HG02943 (cell line): ENCODE measurements around the gene GFOD1.

Experiments used
- ATAC-seq: cut with Tn5 transposase; IDR thresholded peaks from one replicate; pipeline ENCODE4 v1.9.1; 2021; ENCODE audit warnings: mild to moderate bottlenecking, low read depth, moderate library complexity; ENCODE audit not compliant: unreplicated experiment

The GFOD1 gene, protein sequence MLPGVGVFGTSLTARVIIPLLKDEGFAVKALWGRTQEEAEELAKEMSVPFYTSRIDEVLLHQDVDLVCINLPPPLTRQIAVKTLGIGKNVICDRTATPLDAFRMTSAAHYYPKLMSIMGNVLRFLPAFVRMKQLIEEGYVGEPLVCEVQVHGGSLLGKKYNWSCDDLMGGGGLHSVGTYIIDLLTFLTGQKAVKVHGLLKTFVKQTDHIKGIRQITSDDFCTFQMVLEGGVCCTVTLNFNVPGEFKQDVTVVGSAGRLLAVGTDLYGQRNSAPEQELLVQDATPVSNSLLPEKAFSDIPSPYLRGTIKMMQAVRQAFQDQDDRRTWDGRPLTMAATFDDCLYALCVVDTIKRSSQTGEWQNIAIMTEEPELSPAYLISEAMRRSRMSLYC

DNA sequence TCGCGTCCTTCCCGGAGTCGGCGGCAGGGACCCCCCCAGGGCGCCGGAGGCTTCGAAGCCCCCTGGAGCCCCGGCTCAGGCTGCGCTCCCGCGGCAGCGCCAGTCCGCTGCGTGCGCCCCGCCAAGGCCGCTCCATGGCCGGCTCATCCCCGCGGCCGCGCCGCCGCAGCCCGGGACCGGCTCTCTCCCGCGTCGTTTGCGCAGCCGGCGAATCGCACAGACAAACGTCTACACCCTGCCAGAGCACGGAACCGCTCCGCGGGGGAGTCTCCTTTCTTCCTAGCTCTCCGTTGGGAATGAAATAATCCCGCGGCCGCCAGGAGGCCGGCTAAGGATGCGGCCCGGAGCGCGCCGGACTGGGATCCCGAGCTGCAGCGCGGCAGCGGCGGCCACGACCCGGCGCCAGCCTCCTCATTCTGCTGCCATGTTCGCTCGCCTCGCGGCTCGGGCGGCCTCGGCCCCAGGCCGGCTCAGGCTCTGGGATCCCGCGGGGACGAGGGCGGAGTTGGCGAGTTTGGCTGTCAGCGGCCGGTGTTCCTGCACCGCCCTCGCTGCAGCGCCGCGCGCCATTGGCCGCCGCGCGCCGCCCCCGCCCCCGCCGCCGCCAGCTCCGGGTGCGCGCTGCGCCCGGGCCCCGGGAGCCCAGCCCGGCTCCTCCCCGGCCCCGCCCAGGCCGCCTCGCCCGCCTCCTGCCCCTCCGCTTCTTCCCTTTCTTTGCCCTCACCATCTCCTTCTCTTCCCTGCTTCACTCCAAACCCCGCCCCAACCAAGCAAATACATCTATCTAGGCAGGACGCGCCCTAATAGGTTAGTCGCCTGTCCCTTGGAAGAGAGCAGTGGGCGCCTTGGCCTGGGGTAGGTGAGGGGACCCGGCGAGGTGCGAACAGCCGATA, at the start of gene GFOD1:
Gene GFOD1, minus strand, starts transcription at position 479 of the 893 bp plus-strand sequence. CDS start 710 bp downstream, outside the sequence.
- peak; percentile 73 for ATAC-seq

DNA sequence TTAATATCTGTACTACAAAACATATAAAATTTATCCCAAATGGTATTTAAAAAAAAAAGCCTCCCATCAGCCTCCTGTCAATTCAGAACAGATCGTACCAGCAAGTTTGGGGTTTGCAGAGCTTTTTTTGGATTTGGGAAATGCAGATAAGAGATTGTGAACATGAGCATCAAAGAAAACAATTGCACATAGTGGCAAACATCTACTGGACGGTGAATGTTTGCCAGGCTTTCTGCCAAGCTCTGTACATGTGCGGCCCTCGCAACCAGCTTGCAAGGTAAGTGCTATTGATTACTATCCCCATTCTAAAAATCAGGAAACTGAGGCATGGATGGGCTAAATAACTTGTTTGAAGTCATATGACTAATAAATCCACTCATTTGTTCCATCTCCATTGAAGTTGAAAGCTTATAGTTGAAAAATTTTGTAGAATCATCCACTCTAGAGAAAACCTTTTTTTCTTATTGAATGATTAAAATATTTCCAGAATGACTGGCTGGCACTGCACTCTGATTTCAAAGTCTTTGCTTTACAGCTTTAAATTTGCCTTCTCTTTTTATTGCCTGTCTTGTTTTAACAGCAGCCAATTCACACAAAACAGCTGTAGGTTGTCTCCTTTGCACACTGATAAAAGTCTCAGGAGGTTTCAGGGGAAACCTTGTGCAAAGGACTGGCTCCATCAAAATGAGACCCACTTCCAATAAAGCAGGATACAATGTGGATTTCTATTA, 49.6 kb upstream of the GFOD1 start:
- ATAC-seq, result no peak

DNA sequence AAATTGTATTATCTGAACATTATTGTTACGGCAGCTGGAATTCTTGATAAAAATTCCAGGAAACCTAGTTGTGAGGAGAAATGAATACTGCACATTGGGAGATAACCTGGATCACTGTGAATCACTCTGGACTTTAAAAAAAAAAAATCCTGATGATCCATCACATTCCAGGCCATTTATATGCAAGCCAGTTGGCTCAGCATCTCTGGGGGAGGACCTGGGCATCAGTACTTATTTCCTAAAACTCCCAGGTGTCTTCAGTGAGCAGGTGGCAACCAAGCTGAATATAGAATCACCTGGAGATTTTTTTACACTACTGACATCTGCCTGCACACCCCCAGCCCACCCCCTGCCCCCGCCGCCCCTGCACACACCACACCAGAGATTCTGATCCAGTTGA, 47.9 kb upstream of the GFOD1 start:
- ATAC-seq, result no peak

DNA sequence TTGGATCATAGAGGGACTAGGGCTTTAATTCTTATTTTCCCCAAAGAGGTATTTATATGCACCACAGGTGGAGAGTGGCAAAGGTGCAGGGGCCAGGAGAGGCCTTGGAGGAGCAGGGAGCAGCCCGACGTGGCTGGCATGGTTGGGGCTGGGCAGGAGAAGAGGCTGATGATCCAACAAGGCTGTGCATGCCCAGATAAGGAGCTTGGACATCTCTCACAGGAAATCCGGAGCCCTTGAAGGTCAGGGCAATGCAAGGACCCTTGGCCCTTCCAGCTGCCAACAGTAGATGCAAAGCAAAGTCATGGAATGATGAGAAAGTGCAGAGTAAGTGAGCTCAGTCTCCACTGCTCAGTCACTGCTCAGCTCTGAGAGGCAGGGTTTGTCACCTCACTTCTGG, 47.1 kb upstream of the GFOD1 start:
- no peak for ATAC-seq

DNA sequence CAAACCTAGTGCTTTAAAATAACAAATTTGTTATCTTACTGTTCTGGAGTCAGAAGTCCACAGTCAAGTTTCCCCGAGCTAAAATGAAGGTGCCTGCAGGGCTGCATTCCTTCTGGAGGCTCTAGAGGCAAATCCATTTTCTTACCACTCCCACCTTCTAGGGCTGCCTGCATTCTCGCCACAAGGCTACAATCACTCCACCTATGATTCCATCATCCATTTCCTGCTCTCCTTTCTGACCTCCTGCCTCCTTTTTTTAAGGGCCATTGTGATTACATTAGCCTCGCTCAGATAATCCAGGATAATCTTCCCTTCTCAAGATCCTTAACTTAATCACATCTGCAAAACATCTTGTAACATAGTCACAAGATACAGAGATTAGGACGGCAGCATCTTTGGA, 44.6 kb upstream of the GFOD1 start:
- no peak for ATAC-seq

DNA sequence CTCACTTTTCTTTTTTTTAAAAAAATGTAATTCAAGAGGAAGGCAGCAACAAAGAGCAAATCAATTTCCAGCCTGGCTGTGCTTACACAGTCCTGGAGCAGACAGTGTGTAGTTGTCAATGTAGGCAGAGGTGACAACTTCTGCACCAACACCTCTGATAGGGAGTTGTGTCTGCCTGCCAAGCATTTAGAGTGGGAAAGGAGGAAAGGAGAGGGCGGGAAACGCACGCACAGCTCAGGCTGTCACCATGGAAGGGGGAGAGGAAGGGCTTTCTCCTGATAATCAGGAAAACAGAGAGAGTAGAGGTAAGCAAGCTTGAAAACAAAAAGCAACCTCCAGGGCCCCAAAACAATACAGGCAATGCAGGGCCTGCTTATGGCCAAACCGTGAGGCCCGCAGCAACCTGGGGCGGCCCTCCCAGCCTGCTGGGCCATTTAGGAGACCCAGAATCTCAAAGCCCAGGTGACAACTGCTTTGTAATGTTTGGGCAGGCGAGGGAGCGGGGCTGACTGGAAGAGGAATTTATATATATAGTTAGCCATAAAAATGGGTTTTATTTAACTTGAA, 41.5 kb upstream of the GFOD1 start:
- ATAC-seq, result no peak

DNA sequence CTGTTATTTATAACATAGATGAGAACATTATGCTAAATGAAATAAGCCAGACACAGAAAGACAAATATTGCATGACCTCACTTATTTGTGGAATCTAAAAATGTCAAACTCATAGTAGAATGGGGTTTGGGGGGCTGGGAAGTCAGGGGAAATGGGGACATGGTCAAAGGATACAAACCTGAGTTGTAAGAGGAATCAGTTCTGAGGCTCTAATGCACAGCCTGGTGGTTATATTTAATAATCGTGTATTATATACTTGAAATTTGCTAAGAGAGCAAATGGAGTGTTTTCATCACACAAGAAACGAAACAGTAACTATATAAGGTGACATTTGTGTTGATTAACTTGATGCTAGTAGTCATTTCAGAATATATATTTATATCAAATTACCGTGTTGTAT, 40.8 kb upstream of the GFOD1 start:
- ATAC-seq, result no peak

DNA sequence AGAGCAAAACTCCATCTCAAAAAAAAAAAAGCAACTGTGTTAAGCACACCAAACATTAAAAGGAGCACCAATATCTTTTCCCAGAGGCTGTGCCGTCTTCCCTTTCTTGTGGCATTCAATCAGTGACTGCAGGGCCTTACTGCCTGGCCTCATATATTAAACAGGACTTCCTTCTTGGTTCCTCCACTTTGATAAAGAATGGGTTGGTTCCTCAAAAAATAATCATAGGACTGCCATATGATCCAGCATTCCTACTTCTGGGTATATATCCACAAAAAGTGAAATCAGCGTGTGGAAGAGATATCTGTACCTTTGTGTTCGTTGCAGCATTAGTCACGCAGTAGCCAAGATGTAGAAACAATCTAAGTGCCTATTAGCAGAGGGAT, 40.3 kb upstream of the GFOD1 start:
- ATAC-seq, result no peak

DNA sequence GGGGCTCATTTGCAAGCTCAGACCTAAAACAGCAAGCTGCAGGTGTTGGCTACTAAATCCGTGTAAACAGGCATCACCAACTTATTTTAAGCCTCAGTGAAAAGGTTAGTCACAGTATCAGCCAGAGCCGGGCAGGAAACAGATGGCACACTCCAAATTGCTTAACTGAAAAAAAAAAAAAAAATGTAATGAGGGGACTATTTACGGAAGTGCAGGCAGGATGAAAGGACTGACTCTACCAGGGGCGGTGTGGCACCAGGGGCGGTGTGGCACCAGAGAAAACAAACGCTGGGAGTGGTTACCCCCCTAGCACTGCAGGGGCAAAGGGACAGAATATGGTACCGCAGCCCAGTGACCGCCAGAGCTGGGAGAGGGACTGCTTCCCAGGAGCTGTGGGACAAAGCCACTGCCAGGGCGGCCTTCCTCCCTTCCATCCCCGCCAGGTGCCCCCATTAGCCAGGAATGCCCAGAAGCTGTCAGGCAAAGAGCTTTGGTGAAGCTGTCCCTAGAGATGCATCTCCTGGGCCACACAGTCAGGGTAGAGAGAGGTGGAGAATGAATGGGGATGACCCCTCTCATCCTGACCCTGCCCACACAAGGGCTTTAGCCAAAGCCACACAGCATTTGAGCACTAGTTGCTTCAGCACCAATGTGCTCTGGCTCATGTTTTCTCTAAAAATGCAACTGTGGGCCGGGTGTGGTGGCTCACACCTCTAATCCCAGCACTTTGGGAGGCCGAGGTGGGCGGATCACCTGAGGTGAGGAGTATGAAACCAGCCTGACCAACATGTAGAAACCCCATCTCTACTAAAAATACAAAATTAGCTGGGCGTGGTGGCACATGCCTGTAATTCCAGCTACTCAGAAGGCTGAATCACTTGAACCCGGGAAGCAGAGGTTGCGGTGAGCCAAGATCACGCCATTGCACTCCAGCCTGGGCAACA, 39.6 kb upstream of the GFOD1 start:
- ATAC-seq, result peak; percentile 92

DNA sequence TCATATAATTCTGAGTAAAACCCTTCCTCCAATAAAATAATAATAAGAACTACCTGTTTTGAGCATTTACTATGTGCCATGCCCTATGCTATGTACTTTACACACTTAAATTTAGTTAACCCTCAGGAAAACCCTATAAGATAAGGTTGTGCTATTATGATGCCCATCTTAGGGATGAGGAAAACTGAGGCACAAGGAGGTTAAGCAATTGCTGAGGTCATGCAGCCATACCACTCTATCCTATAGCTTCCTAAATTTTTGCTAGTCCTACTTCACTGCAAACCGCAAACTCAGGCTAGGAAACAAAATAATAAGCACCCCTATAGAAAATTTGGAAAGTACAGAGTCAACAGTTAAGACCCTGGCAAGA, 38.9 kb upstream of the GFOD1 start:
- ATAC-seq, result no peak

DNA sequence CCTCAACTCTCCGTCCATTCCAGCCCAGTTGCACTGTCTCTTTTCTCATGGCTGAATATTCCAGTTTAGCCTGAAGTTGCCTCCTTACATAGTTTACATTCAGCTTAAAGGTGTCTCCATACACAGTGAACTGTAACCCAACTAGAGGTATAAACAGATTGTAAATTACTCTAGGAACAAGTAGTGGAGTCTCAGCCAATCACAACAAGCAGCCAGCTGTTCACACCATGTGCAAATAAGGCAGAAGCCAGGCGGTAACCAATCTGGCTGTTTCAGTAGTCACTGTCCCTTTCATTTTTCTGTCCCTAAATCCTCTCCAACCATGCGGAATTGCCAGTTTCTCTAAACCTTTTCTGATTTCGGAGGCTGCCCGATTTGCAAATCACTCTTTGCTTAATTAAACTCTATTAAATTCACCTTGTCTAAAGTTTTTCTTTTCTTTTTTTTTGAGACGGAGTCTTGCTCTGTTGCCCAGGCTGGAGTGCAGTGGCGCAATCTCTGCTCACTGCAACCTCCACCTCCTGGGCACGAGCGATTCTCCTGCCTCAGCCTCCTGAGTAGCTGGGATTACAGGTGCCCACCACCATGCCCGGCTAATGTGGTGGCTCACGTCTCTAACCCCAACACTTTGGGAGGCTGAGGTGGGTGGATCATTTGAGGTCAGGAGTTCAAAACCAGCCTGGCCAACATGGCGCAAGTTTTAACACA, 37.6 kb upstream of the GFOD1 start:
- ATAC-seq, result no peak

DNA sequence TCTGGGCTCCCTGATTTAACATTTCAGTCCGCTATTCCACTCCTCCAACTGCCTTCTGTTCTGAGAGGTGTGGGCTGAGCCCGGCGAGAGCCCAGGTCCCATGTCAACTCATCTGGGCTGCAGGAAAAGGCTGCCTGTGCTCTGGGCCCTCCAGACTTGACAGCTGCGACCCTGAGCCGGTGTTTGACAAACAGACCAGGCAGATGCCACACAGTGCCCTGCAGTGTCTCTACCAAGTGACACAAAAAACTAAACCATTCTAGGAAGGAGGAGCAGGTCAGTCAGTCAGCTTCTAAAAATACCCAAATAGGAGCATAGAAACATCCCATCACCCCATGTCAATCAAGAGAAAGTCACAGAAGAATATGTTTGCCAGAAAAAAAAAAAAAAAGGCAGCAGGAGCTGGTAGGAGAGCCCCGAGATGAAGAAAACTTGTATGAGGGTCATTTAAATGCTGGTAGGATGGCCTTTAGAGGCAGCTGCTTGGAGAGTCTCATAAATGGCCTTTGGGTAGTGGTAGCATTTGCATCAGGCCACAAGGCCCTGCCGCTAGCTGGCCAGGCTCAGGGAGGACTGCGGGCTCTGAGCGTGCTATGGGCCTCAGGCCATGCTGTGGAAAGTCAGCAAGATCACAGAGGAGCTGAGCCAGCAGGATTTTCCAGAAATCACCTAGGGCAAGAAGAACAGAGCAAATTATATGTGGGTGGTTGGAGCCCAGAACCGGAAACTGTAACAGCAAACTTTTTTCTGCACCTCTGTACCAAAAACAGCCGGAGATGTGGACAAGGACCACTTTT, 36.6 kb upstream of the GFOD1 start:
- no peak for ATAC-seq

DNA sequence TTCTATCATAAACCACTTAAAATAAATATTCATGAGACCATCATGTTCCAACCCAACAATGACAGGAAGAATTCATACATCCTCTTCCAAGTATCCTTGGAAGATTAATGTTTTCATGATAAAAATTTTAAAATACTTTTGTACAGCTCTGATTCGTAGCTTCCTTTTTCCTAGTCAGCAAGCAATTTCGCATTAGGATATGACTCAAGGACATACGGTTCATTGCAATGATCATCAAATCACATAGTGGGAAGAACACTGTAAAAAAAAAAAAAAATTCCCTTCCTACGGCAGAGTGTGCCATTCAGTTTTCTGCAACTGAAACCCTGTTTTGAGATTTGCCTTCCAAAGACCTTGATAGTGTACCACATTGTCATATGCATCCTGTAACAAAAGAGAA, 35.3 kb upstream of the GFOD1 start:
- ATAC-seq, result no peak

DNA sequence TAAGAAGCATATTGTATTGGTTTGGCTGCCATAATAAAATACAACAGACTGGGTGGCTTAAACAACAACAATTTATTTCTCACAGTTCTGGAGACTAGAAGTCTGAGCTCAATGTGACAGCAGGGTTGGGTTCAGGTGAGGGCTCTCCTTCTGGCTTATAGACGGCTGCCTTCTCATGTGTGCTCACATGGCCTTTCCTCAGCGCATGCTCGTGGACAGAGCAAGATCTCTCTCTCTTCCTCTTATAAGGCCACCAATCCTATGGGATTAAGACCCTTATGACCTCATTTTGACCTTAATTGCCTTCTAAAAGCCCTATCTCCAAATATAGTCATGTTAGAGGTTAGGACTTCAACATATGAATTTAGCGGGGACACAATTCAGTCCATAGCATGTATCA, 32.4 kb upstream of the GFOD1 start:
- ATAC-seq, result no peak

DNA sequence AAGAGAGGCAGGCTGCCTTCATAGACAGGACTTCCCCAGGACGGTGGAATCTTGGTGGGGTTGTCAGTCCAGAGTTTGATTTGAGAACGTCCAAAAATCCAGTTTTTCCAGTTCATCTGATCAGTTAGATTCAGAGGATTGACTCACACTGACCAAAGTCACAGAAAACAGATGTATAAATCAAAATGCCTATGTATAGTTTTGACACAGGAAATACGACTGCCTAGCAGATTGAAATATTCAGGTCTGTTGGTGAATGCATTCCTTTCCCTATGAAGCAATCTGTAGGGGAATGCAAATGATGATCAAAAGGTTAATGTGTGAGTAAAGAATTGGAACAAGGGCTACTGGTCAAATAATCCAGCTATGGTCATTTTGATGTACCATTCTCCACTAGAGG, 29.7 kb upstream of the GFOD1 start:
- ATAC-seq, result no peak

DNA sequence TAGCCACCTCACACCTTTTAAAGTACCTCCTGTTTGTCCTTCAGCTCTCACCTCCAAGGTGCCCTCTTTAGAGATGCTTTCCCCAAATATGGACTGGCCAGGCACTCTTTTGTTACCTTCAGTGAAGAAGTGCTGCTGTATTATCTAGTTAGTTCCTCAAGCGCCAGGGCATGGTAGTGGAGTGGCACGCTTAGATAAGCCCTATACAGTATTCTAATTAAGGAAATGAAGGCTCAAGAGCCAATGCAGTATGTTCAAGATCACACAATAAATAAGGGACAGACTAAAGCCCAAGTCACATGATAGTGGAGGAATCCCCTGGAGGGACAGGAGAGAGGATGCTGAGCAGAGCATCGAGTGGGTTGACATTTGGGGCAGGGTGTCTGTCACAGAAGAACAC, 28.5 kb upstream of the GFOD1 start:
- no peak for ATAC-seq

DNA sequence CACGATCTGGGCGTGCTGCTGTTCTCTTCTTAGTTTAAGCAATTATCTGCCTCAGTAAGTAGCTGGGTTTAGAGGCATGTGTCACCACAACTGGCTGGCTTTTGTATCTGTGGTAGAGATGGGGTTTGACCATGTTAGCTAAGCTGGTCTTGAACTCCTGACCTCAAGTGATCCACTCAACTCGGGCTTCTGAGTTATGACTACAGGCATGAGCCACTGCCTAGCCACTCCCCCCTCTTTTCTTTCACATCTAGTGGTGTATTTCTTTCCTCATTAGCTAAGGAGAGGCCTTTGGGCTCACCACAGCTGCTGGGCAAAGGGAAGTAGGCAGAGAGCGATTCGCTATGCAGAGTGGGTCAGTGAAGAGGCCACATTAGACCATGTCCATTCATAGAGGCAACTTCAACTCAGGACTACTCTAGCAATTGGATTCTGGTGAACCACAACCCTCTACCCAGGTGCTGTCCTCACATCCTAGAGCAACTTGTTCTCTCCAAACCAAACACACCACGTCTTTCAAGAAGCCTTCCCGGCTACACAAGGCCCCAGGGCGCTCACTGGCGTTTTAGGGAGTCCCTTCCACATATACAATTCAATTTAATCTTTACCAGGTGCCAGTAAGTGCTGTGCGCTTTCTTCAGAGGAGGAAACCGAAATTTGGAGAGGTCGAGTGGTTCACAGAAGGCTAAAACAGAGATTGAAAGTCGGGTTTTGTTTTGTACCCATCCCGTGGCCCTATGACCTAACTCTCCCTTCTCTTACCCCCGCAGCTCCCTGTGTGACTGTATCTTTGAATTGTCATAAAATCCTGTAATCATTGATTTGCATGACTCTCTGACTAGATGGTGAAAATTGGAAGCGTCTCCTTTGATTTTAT, 26.5 kb upstream of the GFOD1 start:
- ATAC-seq, result no peak
